GM21529 (cell line): ENCODE measurements around the gene PLXNC1.

Source experiments
- ATAC-seq: cut with Tn5 transposase; IDR thresholded peaks from one replicate; pipeline ENCODE4 v1.9.1; 2021; ENCODE audit not compliant: unreplicated experiment

Gene PLXNC1

DNA sequence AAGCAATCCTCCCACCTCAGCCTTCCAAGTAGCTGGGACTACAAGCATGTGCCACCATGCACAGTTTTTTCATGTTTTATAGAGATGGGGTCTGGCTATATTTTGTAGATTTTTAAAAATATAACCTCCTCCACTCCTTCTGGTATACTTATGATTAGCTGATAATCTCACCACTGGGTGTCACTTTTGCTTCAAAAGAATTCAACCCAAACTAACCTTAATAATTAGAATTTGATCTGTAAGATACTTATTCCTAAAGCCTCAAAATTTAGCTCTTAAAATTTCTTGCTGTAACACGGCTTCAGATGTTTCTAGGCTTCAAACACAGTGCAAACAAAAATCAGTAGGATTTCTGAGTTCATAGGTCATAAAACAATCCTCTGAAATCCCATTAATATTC, 181.0 kb downstream of the PLXNC1 start:
- no peak for ATAC-seq

DNA sequence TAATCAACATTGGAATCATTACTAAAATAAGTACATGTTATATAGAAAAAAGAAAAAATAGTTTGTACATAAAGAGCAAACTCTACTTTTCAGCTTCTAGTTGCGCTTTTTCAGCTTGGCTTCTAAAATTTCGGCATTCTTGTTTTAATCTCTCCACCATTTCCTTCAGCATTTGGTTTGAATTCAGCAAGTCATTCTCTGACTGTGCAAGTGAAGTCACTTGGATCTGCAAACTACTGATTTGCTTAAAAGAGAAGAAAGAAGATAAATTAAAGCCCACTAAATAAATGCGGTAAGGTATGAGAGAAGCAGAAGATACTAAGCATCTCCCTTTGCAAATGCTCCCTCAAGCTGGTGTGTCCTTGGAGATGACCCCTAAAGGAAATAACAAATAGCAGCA, 185.0 kb downstream of the PLXNC1 start:
- no peak for ATAC-seq

DNA sequence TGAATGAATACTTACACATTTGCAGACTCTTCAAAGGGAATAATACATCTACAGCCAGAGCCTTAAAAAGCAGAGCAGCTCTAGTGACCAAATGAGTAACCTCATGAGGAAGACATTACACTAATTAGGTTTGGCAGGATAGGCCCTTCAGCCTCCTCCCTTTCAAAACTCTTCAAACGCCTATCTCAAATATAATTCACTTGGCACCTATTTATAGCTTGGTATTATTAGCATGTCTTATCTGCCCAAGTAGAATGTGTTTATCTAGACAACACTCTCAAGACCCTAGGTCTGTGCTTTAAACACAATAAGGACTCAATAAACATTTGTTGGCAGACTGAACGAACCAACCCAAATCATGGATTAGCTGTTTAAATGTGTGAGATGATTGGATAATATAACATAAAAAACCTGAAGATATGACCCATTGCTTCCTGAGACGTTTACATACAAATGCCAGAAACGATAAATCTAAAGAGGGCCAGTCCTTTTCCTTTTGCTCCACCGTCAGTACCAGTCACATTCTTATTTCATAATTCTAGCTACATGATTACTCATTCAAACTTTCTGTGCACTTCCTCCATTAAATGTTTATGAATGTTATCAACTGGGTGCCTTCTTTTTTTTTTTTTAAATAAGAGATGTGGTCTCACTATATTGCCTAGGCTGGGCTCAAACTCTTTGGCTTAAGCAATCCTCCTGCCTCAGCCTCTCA, 188.0 kb downstream of the PLXNC1 start:
- ATAC-seq = no peak

DNA sequence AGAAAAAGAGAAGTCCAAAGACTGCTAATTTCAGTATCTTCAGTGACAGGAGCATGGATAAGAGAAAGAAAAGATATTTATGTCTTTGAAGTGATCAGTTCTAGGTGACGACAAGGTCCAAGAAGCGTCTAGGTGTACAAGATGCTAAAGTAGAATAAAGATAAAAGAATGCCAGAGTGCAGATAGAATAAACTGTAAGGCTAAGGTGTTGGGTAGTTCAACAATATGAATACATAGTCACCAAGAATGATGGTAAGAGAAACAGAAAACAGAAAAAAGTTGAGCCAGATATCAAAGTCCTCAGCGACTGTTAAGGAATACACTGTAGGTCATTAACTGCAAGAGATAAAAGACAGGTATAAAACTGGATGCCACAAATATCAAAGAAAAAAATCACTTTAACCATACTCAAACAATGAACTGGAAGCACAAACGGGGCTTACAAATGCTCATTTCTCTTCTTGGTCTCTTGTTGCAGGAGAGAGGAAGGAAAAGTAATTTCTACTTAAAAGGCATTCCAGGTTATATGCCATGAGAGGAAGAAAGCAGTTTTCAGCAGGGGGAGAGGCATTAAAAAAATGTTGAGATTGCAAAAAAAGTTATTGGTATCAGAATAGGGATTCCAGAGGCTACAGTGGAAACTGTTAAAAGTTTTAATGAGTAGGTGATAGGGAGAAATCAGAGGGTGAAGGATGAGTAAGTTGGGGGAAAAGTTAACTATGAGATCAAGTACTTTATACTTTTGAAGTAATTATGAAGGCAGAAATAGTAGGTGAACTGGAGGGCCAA, 189.8 kb downstream of the PLXNC1 start:
- no peak for ATAC-seq

DNA sequence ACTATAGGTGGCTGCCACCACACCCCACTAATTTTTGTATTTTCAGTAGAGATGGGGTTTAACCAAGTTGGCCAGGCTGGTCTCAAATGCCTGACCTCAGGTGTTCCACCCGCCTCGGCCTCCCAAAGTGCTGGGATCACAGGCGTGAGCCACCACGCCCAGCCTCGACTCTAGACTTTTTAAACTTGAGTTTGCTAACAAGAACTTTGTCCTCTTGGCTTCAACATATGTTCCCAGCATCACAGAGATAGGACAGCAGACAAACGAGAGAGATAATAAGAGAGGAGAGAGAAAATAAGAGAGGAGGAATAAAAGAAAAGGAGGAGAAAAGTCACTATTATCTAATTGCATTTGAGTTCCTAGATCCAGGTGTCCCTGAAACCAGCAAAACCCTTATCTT, 192.2 kb downstream of the PLXNC1 start:
- no peak for ATAC-seq

DNA sequence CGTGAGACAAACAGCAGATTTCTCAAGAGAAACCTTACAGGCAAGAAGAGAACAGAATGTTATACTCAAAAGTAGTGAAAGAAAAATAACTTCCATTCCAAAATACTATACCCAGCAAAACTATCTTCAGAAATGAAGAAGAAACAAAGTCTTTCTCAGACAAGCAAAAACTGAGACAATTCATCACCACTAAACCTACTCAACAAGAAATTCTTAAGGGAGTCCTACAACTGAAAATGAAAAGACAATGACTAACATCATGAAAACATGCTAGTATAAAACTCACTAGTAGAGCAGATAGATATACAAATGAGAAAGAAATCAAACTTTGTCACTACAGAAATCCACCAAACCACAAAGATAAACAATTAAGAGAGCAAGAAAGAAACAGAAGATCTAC, 204.8 kb downstream of the PLXNC1 start:
- no peak for ATAC-seq
